HG03108 (cell line): ENCODE data around the gene PIERCE2.
"Not testable (repeated sequence)": the region's sequence is repeated elsewhere in the genome, so short reads cannot be mapped to it uniquely, and the experiment has no call there.

Source experiments
- ATAC-seq: cut with Tn5 transposase; IDR thresholded peaks from one replicate; pipeline ENCODE4 v1.9.1; 2021; ENCODE audit warnings: moderate library complexity; ENCODE audit not compliant: unreplicated experiment

The PIERCE2 gene

DNA sequence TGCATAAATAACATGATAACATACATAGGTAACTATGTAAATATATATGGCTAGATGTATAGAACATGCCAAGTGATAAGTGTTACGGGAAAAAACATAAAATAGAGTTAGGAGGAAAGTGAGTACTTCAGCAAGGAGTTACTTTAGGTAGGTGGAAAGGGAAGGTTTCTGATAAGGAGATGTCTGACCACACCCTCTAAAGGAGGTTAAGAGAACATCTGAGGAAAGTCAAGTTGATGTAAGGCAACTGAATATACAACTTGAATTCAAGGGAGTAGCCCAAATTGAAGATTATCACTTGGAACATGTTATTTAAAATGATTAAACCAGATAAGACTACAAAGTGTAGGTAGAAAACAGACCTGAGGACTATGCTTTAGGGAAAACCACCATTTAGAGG, 13.8 kb downstream of the PIERCE2 start:
- ATAC-seq = no peak

DNA sequence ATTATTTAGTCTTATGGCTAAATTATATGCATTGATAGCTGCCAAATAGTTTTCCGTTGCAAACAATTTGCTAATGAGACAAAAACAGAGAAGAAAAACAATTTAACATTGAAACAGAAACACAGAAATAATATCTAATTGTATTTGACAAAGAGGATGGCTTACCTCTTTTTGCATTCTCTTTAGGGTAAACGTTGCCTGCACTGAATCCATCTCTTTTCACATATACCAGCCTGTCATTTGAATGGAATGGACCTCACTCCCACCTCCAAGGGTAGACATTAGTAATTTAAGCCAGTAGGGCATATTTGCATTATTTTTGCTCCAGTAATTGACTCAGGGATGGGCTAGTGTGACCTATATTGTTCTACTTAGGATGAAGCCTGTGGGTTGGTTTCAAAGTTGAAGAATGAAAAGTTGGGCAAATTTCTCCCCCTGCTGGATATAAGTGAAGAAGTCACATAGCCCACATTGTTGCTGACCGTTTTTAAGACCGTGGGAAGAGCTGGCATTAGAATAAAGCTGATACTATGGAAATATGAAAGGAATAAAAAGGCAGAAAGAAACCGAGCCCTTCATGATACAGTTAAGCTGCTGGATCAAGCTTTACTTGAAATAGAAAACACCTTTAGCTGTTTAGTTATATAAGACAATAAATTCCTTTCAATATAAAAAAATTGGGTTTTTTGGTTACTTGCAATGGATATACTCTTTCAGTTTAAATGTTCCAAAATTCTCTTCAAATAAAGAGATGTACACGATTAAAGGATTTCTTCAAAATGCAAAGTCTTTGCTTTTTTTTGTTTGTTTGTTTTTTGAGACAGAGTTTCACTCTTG, 26.9 kb downstream of the PIERCE2 start:
- no peak for ATAC-seq

DNA sequence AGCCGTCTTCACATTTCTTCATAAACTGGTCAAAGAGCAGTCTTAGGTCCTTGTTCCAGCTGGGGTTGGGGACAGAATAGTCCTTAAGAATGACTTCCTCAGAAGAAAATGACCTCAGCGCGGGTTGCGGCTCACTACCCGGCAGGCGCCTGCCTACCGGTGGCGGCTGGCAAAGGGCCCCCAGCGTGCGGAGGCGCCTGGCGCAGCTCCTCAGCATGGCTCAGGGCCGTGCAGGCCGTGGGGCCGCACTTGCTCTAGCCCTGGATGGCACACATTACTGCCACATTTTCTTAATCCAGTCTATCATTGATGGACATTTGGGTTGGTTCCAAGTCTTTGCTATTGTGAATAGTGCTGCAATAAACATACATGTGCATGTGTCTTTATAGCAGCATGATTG, 34.8 kb downstream of the PIERCE2 start:
- not testable (repeated sequence) for ATAC-seq

DNA sequence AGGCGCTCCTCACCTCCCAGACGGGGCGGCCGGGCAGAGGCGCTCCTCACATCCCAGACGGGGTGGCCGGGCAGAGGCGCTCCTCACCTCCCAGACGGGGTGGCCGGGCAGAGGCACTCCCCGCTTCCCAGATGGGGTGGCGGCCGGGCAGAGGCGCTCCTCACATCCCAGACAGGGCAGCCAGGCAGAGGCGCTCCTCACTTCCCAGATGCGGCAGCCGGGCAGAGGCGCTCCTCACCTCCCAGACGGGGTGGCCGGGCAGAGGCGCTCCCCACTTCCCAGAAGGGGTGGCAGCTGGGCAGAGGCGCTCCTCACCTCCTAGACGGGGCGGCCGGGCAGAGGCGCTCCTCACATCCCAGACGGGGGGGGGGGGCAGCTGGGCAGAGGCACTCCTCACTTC, 37.6 kb downstream of the PIERCE2 start:
- ATAC-seq = not testable (repeated sequence)

DNA sequence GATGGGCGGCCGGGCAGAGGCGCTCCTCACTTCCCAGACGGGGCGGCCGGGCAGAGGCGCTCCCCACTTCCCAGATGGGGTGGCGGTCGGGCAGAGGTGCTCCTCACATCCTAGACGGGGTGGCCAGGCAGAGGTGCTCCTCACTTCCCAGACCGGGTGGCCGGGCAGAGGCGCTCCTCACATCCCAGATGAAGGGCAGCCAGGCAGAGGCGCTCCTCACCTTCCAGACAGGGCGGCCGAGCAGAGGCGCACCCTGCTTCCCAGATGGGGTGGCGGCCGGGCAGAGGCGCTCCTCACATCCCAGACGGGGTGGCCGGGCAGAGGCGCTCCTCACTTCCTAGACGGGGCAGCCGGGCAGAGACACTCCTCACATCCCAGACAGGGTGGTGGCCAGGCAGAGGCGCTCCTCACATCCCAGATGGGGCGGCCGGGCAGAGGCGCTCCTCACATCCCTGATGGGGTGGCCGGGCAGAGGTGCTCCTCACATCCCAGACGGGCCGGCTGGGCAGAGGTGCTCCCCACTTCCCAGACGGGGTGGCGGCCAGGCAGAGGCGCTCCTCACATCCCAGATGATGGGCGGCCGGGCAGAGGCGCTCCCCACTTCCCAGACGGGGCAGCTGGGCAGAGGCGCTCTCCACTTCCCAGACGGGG, 38.2 kb downstream of the PIERCE2 start:
- ATAC-seq = not testable (repeated sequence)

DNA sequence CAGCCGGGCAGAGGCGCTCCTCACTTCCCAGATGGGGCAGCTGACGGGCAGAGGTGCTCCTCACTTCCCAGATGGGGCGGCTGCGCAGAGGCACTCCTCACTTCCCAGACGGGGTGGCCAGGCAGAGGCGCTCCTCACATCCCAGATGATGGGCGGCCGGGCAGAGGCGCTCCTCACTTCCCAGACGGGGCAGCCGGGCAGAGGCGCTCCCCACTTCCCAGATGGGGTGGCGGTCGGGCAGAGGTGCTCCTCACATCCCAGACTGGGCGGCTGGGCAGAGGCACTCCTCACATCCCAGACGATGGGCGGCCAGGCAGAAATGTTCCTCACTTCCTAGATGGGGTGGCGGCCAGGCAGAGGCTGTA, 38.7 kb downstream of the PIERCE2 start:
- ATAC-seq = not testable (repeated sequence)

DNA sequence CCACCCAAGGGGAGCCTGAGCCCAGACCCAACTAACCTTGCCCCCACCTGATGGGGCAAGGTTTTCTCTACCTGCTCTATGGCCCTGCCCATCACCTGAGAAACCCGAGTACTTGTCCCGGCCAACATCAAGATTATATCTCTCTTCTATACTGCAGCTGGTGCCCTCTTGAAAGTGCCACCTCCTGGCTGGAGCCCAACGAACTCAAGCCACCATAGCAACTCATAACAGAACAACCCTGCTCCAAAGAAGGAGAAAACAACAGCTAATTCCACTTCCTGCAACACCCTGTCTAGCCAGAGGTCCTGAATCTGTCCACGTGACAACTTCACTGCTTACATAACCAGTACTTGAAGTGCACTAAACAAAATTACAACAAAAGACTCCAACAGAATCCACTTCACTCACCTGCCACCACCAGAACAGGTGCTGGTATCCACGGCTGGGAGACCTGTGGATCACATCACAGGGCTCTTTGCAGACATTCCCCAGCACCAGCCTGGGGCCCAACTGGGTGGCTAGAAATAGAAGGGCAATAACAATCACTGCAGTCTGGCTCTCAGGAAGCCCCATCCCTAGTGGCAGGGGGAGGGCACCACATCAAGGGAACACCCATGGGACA, 49.2 kb downstream of the PIERCE2 start:
- no peak for ATAC-seq

DNA sequence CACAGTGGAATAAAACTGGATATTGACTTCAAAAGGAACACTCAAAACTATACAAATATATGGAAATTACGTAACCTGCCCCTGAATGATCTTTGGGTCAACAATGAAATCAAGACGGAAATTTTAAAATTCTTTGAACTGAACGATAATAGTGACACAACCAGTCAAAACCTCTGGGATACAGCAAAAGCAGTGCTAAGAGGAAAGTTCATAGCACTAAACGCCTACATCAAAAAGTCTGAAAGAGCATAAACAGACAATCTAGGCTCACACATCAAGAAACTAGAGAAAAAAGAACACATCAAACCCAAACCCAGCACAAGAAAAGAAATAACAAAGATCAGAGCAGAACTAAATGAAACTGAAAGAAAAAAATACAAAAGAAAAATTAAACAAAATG, 53.2 kb downstream of the PIERCE2 start:
- ATAC-seq = no peak

DNA sequence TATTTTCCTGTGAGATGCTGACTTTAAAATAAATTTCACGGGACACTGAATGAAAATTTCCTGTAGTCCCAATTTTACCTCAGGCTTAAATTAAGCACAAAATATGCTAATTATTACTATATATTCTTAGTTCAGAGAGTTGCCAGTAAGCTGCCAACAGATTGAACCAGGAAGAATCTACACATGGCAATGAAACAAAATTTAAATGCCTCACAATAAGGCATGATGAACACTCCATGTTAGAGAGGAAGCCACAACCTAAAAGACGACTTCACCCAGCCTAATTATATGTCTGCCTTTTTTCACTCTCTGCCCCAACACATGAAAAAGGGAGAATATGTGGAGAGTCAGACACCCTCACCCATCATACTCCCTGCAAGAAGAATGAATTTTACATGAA, 60.0 kb downstream of the PIERCE2 start:
- no peak for ATAC-seq
